Ureter (tissue), 1 donor: Measurements from ENCODE around the gene GZMM. TPM values are rescaled to one million over a fixed set of nuclear protein-coding genes. Genes with fewer than 3 reads are reported as not detected.

Experiments used
- DNase-seq: peaks from one replicate; pipeline ENCODE4 v3.0.0-alpha.2; 2020; ENCODE audit warnings: low spot score
- total RNA-seq: library from RNA; stranded (reverse); gene quantifications from one replicate; pipeline ENCODE4 v1.2.4, GENCODE V29; 2023
- donor health status: DM: yes; HTN: yes; CAD: no.

Gene GZMM
- total RNA-seq, 1 donor from 2014 or later = 0.83 TPM

DNA sequence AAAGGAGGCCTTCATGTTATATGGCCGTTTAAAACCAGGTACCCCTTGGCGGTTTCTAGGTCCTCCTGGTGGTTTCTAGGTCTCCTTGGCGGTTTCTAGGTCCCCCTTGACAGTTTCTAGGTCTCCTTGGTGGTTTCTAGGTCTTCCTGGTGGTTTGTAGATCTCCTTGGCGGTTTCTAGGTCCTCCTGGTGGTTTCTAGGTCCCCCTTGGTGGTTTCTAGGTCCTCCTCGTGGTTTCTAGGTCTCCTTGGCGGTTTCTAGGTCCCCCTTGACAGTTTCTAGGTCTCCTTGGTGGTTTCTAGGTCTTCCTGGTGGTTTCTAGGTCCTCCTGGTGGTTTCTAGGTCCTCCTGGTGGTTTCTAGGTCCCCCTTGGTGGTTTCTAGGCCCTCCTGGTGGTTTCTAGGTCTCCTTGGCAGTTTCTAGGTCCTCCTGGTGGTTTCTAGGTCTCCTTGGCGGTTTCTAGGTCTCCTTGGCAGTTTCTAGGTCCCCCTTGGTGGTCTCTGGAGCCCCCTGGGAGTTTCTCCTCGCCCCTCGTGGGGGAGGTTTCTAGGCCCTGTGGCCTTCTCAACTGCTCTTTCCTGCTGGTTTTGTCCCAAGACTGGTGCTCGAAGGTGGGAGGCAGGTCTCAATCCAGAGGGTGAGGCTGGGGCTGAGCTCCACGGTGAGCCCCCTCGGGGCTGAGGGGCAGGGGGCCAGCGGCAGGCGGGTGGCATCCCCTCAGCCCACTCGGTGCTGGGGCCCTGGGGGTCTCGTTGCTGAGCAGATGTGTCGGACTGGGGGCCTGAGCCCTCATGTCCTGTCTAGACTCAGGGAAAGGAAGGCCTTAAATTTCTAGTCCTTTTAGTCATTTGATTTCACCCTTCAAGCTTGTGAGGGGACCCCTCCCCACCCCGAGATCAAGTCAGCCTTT is 53.8 kb downstream of the GZMM start:
- no peak for DNase-seq

Other genes starting within 250 kb of the GZMM start
- 37.9 TPM for gene MIER2, start 199.3 kb upstream of the GZMM start, total RNA-seq
- 1.1 TPM for gene C2CD4C, start 134.9 kb upstream of the GZMM start, total RNA-seq
- 27.6 TPM for gene SHC2, start 83.0 kb upstream of the GZMM start, total RNA-seq
- 0.49 TPM for gene MADCAM1, start 47.6 kb upstream of the GZMM start, total RNA-seq
- gene TPGS1, start 36.6 kb upstream of the GZMM start, total RNA-seq = 11.2 TPM
- 30.8 TPM for gene CDC34, start 12.3 kb upstream of the GZMM start, total RNA-seq
- 273 TPM for gene BSG, start 28.5 kb downstream of the GZMM start, total RNA-seq
- not detected for gene HCN2, start 45.8 kb downstream of the GZMM start, total RNA-seq
- gene POLRMT, start 89.5 kb downstream of the GZMM start, total RNA-seq = 56.4 TPM
- gene FGF22, start 95.8 kb downstream of the GZMM start, total RNA-seq = 0.29 TPM
- 54.5 TPM for gene RNF126, start 119.2 kb downstream of the GZMM start, total RNA-seq
- gene FSTL3, start 132.3 kb downstream of the GZMM start, total RNA-seq = 29.8 TPM
- not detected for gene PRSS57, start 151.4 kb downstream of the GZMM start, total RNA-seq
- gene PALM, start 164.9 kb downstream of the GZMM start, total RNA-seq = 26.0 TPM
- gene MISP, start 207.1 kb downstream of the GZMM start, total RNA-seq = 2.4 TPM